ENCODE measurements around the gene LYZL2.
"Not testable (repeated sequence)": the region's sequence is repeated elsewhere in the genome, so short reads cannot be mapped to it uniquely, and the experiment has no call there.

DNA sequence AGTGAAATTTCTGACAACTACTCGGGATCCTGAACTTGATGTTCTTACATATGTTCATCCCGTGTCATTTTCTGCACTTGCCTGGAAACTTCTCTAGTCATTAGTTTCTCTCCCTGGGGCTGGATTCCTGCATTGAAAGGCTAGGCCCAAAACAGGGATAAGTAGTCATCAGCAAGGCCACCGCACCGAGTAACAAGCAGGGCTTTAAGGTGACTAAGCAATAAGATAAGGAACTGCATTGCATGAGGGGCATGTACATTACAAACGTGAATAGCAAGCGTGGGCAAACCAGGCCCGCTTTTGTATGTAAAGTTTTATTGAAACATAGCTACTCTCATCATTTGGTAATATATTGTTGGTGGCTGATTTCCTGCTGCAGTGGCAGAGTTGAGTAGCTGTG lies 977 bp downstream of the LYZL2 start:
- TF ChIP-seq TCF7L2 (IDR thresholded peaks at IDR 0.05; ENCODE audit: borderline replicate concordance, extremely low read depth, insufficient read depth, insufficient read length) = not testable (repeated sequence)
- TF ChIP-seq, protein P1, sequence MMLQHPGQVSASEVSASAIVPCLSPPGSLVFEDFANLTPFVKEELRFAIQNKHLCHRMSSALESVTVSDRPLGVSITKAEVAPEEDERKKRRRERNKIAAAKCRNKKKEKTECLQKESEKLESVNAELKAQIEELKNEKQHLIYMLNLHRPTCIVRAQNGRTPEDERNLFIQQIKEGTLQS (IDR thresholded peaks at IDR 0.05) = not testable (repeated sequence)
- TF ChIP-seq, protein P2, sequence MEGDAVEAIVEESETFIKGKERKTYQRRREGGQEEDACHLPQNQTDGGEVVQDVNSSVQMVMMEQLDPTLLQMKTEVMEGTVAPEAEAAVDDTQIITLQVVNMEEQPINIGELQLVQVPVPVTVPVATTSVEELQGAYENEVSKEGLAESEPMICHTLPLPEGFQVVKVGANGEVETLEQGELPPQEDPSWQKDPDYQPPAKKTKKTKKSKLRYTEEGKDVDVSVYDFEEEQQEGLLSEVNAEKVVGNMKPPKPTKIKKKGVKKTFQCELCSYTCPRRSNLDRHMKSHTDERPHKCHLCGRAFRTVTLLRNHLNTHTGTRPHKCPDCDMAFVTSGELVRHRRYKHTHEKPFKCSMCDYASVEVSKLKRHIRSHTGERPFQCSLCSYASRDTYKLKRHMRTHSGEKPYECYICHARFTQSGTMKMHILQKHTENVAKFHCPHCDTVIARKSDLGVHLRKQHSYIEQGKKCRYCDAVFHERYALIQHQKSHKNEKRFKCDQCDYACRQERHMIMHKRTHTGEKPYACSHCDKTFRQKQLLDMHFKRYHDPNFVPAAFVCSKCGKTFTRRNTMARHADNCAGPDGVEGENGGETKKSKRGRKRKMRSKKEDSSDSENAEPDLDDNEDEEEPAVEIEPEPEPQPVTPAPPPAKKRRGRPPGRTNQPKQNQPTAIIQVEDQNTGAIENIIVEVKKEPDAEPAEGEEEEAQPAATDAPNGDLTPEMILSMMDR (IDR thresholded peaks at IDR 0.05 in 2 of 3, conservative IDR thresholded peaks at IDR 0.05 in 1 of 3; ENCODE audit: borderline replicate concordance in 1 of 3, insufficient read depth in 1 of 3, low read depth in 2 of 3, low read length in 2 of 3) = not testable (repeated sequence)
- TF ChIP-seq, protein P3, sequence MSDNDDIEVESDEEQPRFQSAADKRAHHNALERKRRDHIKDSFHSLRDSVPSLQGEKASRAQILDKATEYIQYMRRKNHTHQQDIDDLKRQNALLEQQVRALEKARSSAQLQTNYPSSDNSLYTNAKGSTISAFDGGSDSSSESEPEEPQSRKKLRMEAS (IDR thresholded peaks at IDR 0.05) = not testable (repeated sequence)
- TF ChIP-seq, protein P4, sequence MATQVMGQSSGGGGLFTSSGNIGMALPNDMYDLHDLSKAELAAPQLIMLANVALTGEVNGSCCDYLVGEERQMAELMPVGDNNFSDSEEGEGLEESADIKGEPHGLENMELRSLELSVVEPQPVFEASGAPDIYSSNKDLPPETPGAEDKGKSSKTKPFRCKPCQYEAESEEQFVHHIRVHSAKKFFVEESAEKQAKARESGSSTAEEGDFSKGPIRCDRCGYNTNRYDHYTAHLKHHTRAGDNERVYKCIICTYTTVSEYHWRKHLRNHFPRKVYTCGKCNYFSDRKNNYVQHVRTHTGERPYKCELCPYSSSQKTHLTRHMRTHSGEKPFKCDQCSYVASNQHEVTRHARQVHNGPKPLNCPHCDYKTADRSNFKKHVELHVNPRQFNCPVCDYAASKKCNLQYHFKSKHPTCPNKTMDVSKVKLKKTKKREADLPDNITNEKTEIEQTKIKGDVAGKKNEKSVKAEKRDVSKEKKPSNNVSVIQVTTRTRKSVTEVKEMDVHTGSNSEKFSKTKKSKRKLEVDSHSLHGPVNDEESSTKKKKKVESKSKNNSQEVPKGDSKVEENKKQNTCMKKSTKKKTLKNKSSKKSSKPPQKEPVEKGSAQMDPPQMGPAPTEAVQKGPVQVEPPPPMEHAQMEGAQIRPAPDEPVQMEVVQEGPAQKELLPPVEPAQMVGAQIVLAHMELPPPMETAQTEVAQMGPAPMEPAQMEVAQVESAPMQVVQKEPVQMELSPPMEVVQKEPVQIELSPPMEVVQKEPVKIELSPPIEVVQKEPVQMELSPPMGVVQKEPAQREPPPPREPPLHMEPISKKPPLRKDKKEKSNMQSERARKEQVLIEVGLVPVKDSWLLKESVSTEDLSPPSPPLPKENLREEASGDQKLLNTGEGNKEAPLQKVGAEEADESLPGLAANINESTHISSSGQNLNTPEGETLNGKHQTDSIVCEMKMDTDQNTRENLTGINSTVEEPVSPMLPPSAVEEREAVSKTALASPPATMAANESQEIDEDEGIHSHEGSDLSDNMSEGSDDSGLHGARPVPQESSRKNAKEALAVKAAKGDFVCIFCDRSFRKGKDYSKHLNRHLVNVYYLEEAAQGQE (IDR thresholded peaks at IDR 0.05; ENCODE audit: low read depth) = not testable (repeated sequence)
